IPS-18c (cell line): ENCODE measurements around the gene ANXA9.
A peak's percentile ranks its signal among the peaks of the same experiment; 100 is the strongest.

Source experiments
- H3K4me3 ChIP-seq: 2 replicates; pipeline ENCODE4 v1.7.0; 2013; ENCODE audit warnings: low read depth, mild to moderate bottlenecking, low read length, moderate library complexity; ENCODE audit not compliant: insufficient read depth
- H3K9me3 ChIP-seq: one replicate; pipeline ENCODE4 v1.6.1; 2013; ENCODE audit warnings: mild to moderate bottlenecking, low read length, moderate library complexity; ENCODE audit not compliant: control insufficient read depth, insufficient read depth

The ANXA9 gene

GRCh38 chr1:150972417-150972940 lies 9.6 kb upstream of the ANXA9 start:
- H3K9me3 ChIP-seq, result no peaks in the 10 kb centered on the region
- peak overlapping the region; percentile 81 for H3K4me3 ChIP-seq

GRCh38 chr1:150973258-150973835 lies 8.7 kb upstream of the ANXA9 start:
- Histone ChIP-seq H3K4me3 (peak overlapping the region; percentile 81), H3K9me3 (no peaks in the 10 kb centered on the region)

GRCh38 chr1:150973836-150974579 lies 8.1 kb upstream of the ANXA9 start:
- H3K9me3 ChIP-seq, result no peaks in the 10 kb centered on the region
- peak overlapping the region; percentile 81 for H3K4me3 ChIP-seq

- Histone ChIP-seq H3K4me3 (peak within 1 kb of the TSS; percentile 81), H3K9me3 (no peaks in the 10 kb centered on the region)
These were observed 7.3 kb upstream of the ANXA9 start, which contains the start of gene CERS2 for GRCh38 chr1:150974580-150975478. CERS2 (minus strand) TSS chr1:150974835; CDS start chr1:150969090, 5,745 bp downstream.

GRCh38 chr1:150976401-150976821 lies 5.7 kb upstream of the ANXA9 start:
- no peak overlapping the region for H3K4me3 ChIP-seq

GRCh38 chr1:150976879-150977694 lies 5.0 kb upstream of the ANXA9 start:
- H3K9me3 ChIP-seq, result no peaks in the 10 kb centered on the region
- H3K4me3 ChIP-seq, result no peak overlapping the region

More at GRCh38 chr1:150976401-150976821, 5.7 kb upstream of the ANXA9 start:
- no peaks in the 10 kb centered on the region for H3K9me3 ChIP-seq

- no peaks in the 10 kb centered on the region for H3K9me3 ChIP-seq
- no peak overlapping the region; the same call in 1 of the 2 replicates for H3K4me3 ChIP-seq
These were observed 2.7 kb upstream of the ANXA9 start for GRCh38 chr1:150979092-150980056.

GRCh38 chr1:150981177-150981804 lies 801 bp upstream of the ANXA9 start:
- H3K4me3 ChIP-seq, result no peak overlapping the region
- no peaks in the 10 kb centered on the region for H3K9me3 ChIP-seq

- Histone ChIP-seq H3K4me3 (no peak overlapping the region), H3K9me3 (no peaks in the 10 kb centered on the region)
These were observed 3.2 kb downstream of the ANXA9 start for GRCh38 chr1:150985179-150985825.

GRCh38 chr1:150987924-150988323 lies 5.8 kb downstream of the ANXA9 start:
- H3K9me3 ChIP-seq, result no peaks in the 10 kb centered on the region

GRCh38 chr1:150992626-150993025 lies 10.5 kb downstream of the ANXA9 start:
- Histone ChIP-seq H3K4me3 (no peak overlapping the region), H3K9me3 (no peaks in the 10 kb centered on the region)

More at GRCh38 chr1:150987924-150988323, 5.8 kb downstream of the ANXA9 start:
- no peak overlapping the region for H3K4me3 ChIP-seq

- no peaks in the 10 kb centered on the region for H3K9me3 ChIP-seq
- H3K4me3 ChIP-seq, result no peak overlapping the region
These were observed 12.2 kb downstream of the ANXA9 start for GRCh38 chr1:150994248-150994647.

GRCh38 chr1:150995460-150995859 lies 13.4 kb downstream of the ANXA9 start:
- H3K9me3 ChIP-seq, result no peaks in the 10 kb centered on the region
- no peak overlapping the region for H3K4me3 ChIP-seq

- Histone ChIP-seq H3K9me3 (peaks cover under 1% of the 10 kb centered on the region), H3K4me3 (no peak overlapping the region)
These were observed 13.8 kb downstream of the ANXA9 start for GRCh38 chr1:150995896-150996295.
